ENCODE measurements around the gene NHERF1. TPM values are rescaled to one million over a fixed set of nuclear protein-coding genes. Genes with fewer than 3 reads are reported as not detected.

The NHERF1 gene
- total and polyA plus RNA-seq, 2 of the 13 experiments (the other 11 are each of a cell fraction or from before 2014, with no cell fraction given): 169 to 269 TPM

- TF ChIP-seq ZNF275 (CRISPR knock-in tag; IDR thresholded peaks at IDR 0.05; ENCODE audit: borderline replicate concordance) (peak; percentile 63; the same call in 1 of the 2 replicates), TMF1 (CRISPR knock-in tag; IDR thresholded peaks at IDR 0.05; ENCODE audit: low read depth) (no peak), KAT2B (IDR thresholded peaks at IDR 0.05; ENCODE audit: borderline replicate concordance, low read depth, low read length) (no peak), ZNF44 (CRISPR knock-in tag; IDR thresholded peaks at IDR 0.05) (no peak), STAG1 (CRISPR knock-in tag; IDR thresholded peaks at IDR 0.05) (no peak), MAFF (IDR thresholded peaks at IDR 0.05; ENCODE audit: low read depth, low read length) (no peak), ZNF564 (CRISPR knock-in tag; IDR thresholded peaks at IDR 0.05) (no peak), ZNF180 (CRISPR knock-in tag; IDR thresholded peaks at IDR 0.05; ENCODE audit: borderline replicate concordance, low read depth) (no peak), ZNF775 (CRISPR knock-in tag; IDR thresholded peaks at IDR 0.05; ENCODE audit: borderline replicate concordance) (no peak), NR2F1 (CRISPR knock-in tag; IDR thresholded peaks at IDR 0.05) (peak; percentile 81 to 92), SETDB1 (CRISPR knock-in tag; IDR thresholded peaks at IDR 0.05; ENCODE audit: borderline replicate concordance) (no peak), XBP1 (CRISPR knock-in tag; IDR thresholded peaks at IDR 0.05) (no peak), TEAD2 (CRISPR knock-in tag; IDR thresholded peaks at IDR 0.05) (no peak), YY1 (IDR thresholded peaks at IDR 0.05; ENCODE audit: insufficient read depth, insufficient replicate concordance, low read depth, low read length) (no peak)
- TF ChIP-seq, protein P1, sequence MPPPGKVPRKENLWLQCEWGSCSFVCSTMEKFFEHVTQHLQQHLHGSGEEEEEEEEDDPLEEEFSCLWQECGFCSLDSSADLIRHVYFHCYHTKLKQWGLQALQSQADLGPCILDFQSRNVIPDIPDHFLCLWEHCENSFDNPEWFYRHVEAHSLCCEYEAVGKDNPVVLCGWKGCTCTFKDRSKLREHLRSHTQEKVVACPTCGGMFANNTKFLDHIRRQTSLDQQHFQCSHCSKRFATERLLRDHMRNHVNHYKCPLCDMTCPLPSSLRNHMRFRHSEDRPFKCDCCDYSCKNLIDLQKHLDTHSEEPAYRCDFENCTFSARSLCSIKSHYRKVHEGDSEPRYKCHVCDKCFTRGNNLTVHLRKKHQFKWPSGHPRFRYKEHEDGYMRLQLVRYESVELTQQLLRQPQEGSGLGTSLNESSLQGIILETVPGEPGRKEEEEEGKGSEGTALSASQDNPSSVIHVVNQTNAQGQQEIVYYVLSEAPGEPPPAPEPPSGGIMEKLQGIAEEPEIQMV (CRISPR knock-in tag; IDR thresholded peaks at IDR 0.05; ENCODE audit: low read depth): no peak; the same call in 1 of the 2 replicates
- TF ChIP-seq, protein P2, sequence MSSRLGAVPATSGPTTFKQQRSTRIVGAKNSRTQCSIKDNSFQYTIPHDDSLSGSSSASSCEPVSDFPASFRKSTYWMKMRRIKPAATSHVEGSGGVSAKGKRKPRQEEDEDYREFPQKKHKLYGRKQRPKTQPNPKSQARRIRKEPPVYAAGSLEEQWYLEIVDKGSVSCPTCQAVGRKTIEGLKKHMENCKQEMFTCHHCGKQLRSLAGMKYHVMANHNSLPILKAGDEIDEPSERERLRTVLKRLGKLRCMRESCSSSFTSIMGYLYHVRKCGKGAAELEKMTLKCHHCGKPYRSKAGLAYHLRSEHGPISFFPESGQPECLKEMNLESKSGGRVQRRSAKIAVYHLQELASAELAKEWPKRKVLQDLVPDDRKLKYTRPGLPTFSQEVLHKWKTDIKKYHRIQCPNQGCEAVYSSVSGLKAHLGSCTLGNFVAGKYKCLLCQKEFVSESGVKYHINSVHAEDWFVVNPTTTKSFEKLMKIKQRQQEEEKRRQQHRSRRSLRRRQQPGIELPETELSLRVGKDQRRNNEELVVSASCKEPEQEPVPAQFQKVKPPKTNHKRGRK (CRISPR knock-in tag; IDR thresholded peaks at IDR 0.05): no peak
- TF ChIP-seq, protein P3, sequence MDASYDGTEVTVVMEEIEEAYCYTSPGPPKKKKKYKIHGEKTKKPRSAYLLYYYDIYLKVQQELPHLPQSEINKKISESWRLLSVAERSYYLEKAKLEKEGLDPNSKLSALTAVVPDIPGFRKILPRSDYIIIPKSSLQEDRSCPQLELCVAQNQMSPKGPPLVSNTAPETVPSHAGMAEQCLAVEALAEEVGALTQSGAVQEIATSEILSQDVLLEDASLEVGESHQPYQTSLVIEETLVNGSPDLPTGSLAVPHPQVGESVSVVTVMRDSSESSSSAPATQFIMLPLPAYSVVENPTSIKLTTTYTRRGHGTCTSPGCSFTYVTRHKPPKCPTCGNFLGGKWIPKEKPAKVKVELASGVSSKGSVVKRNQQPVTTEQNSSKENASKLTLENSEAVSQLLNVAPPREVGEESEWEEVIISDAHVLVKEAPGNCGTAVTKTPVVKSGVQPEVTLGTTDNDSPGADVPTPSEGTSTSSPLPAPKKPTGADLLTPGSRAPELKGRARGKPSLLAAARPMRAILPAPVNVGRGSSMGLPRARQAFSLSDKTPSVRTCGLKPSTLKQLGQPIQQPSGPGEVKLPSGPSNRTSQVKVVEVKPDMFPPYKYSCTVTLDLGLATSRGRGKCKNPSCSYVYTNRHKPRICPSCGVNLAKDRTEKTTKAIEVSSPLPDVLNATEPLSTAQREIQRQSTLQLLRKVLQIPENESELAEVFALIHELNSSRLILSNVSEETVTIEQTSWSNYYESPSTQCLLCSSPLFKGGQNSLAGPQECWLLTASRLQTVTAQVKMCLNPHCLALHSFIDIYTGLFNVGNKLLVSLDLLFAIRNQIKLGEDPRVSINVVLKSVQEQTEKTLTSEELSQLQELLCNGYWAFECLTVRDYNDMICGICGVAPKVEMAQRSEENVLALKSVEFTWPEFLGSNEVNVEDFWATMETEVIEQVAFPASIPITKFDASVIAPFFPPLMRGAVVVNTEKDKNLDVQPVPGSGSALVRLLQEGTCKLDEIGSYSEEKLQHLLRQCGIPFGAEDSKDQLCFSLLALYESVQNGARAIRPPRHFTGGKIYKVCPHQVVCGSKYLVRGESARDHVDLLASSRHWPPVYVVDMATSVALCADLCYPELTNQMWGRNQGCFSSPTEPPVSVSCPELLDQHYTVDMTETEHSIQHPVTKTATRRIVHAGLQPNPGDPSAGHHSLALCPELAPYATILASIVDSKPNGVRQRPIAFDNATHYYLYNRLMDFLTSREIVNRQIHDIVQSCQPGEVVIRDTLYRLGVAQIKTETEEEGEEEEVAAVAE (CRISPR knock-in tag; IDR thresholded peaks at IDR 0.05; ENCODE audit: borderline replicate concordance): no peak
These were observed 10.1 kb upstream of the NHERF1 start (continued) for GRCh38 chr17:74738051-74738996.
